GM18858 (cell line): ENCODE measurements around the gene SYVN1.

Experiments used
- ATAC-seq: cut with Tn5 transposase; IDR thresholded peaks from one replicate; pipeline ENCODE4 v1.9.1; 2021; ENCODE audit not compliant: unreplicated experiment

SYVN1 gene

DNA sequence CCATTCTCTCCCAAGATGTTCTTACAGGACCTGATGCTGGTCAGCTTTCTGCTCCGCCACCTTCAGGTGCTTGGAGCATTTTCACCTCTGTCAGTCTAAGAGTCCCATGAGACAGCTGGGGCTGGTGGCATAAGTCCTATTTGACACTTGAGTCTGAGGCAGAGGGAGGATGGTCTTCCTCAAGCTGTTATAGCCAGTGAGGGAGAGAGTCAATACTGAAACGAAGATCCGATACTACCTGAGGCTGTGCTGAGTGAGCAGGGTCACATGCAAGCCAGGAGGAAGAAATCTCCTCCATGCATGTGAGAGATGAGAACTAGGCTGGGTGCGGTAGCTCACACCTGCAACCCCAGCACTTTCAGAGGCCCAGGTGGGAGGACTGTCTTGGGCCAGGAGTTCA is 44.7 kb downstream of the SYVN1 start:
- ATAC-seq: no peak

DNA sequence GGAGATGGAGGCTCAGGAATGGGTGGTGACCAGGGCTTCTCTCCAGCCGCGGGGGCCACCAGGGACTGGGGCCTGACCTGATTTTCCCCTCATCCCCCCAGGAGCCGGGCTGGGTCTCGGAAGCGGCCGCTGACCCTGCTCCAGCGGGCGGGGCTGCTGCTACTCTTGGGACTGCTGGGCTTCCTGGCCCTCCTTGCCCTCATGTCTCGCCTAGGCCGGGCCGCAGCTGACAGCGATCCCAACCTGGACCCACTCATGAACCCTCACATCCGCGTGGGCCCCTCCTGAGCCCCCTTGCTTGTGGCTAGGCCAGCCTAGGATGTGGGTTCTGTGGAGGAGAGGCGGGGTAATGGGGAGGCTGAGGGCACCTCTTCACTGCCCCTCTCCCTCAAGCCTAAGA is 46.5 kb downstream of the SYVN1 start:
- no peak for ATAC-seq

DNA sequence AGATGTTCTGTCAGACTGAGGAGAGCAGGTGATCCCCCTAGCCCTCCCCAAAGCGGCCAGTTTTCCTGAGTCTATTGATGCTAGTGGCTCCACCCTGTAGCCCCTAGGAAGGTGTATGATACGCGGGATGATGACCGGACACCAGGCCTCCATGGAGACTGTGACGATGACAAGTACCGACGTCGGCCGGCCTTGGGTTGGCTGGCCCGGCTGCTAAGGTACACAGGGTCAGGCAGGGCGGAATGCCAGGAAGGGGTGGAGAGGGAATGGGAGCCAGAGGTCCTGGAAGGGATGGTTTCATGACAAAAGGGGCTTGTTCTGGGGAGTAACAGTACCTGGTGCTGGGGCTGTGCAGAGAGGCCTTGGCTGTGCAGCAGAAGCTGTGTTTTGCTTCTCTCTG is 47.1 kb downstream of the SYVN1 start:
- ATAC-seq: no peak

GRCh38 chr11:65086809-65087208 is 47.5 kb downstream of the SYVN1 start:
- ATAC-seq: no peak

GRCh38 chr11:65085446-65085845 is 48.9 kb downstream of the SYVN1 start:
- no peak for ATAC-seq

- ATAC-seq: no peak
These were observed 49.5 kb downstream of the SYVN1 start for GRCh38 chr11:65084598-65085375.

GRCh38 chr11:65083834-65084597 is 50.3 kb downstream of the SYVN1 start, which contains the start of the genes CDCA5 and ZFPL1:
Gene CDCA5 (minus strand): TSS chr11:65084040. CDS start chr11:65083978, 62 bp downstream.
Gene ZFPL1 (plus strand): TSS chr11:65084222. CDS start chr11:65084699, 477 bp downstream.
- ATAC-seq: peak; percentile 64

DNA sequence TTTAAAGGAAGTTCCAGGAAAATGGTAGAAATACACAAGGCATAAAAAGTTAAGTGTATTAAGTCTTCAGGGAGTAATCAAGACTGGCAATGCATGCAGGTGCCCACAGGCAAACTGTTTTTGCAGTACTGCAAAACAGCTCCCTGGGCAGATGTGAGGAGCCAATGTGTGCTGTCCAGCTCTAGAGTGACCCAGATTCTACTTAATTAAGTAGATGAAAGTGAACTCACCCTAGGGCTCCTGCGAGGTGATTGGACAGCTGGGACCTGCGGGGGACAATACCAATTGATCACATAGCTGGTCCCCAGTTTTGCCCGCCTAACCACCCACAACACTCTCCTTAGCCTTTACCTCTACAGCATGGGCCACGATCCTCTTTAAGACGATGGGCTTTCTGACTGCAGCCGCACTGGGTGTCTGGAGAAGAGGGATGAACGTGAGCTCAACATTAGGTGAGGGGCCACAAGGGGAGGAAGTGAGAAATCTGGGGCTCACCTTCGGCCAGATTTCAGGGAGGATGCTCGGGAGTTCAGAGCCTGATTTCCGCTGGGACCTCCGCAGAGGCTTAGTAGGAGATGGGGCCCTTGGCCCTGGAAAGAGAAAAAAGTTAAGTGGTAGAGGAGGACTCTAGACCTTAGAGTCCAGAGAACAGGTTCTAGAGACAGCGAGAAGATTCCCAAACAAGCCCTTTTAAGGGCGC is 51.0 kb downstream of the SYVN1 start:
- ATAC-seq: no peak

- no peak for ATAC-seq
These were observed 55.5 kb downstream of the SYVN1 start for GRCh38 chr11:65078786-65079342.

- no peak for ATAC-seq
These were observed 56.2 kb downstream of the SYVN1 start for GRCh38 chr11:65078151-65078550.

DNA sequence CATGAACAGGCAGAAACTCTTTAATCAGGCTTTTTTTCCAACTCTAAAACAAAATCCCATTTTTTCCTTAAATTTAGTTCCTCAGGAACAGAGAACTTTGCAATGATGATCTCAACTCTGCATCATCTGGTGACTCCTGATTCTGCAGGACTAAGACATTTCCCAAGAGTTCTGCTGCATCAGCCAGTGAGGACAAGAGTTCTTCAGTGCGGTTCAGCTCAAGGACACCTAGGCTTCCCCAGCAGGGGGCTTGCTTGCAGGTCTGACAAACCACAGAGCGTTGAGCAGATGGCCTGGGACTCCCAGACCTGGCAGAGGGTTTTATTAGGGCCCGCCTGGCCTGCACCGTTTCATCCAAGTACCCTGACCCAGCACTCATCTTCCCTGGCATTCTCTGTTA is 56.9 kb downstream of the SYVN1 start:
- ATAC-seq: no peak
